ENCODE results near the gene STT3B.
A peak's percentile ranks its signal among the peaks of the same experiment; 100 is the strongest.

Gene STT3B

DNA sequence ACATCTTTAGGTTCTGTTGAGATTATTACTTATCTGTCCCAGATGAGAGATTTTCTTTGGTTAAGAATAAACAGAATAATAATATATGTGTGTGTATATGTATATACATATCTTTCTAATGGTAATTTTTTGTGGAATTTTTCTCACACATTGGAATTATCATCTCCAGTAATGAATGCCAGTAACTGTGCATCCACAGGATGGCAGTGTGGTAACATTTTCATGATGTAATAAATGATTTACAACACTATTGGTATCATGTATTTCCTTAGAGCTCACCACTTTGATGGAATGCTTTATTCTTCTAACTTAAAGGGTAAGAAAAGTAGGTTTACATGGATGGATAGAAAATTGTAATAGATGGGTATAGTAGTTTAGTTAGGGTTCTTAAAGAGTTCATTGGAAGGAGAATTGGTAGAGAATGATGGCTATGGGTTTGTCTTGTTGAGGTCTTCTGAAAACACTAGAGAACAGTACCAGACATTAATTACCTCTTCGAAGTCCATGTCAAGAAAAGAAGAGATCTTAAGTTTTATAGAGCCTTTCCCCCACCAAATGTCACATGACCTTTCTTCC is 78.1 kb downstream of the STT3B start:
- DNase-seq = peak; percentile 44 to 83

GRCh38 chr3:31613177-31613576 is 80.5 kb downstream of the STT3B start:
- no peak for DNase-seq

DNA sequence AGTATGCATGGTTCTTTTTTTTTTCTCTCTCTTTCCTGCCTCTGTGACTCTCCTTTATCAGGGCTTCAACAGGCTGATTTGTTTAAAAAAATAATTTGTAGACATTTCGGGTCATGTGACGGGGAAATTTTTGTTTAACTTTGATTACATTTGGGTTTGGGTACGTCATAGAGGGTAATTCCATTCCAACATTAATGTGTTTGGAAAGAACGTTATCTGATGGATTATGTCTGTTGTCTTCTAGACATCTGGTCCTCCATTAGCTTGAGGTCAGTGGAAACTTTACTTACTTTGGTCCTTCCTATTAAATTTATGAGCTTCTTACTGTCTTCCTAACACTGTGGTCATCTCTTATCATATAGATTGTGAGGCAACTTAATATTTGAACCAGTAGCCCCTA is 80.9 kb downstream of the STT3B start:
- DNase-seq = no peak

DNA sequence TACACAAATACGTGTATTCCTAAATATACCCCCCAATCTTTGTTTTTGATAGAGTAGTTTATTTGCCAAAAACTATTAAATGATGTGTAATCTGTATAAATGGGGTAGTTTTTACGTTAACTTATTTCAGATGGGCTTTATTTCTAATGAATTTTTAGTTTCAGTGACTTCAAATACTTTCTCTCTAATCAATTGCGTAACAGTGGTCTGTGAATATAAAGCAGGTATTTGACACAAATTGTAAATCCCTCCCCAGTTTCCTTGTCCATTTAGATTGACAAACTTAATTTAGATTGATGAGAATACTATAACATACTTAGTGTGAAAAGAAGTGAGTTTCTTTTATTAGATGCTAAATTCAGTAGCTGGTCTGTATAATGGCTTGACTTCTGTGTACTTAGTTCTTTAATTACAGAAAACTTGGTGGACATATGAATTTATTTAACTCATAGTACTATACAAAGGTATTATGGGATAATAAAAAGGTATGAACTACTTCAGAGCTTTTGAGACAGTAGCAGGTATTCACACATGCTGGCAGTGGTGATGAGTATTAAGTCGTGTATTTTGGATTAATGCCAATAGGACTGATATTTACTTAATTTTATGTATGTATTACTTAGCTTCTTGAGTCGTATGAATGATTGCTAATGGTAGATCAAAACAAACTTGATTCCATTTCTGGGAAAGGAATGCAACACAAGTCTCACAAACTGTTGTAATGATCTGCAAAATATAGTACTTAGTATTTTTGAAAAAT is 81.6 kb downstream of the STT3B start:
- no peak for DNase-seq

DNA sequence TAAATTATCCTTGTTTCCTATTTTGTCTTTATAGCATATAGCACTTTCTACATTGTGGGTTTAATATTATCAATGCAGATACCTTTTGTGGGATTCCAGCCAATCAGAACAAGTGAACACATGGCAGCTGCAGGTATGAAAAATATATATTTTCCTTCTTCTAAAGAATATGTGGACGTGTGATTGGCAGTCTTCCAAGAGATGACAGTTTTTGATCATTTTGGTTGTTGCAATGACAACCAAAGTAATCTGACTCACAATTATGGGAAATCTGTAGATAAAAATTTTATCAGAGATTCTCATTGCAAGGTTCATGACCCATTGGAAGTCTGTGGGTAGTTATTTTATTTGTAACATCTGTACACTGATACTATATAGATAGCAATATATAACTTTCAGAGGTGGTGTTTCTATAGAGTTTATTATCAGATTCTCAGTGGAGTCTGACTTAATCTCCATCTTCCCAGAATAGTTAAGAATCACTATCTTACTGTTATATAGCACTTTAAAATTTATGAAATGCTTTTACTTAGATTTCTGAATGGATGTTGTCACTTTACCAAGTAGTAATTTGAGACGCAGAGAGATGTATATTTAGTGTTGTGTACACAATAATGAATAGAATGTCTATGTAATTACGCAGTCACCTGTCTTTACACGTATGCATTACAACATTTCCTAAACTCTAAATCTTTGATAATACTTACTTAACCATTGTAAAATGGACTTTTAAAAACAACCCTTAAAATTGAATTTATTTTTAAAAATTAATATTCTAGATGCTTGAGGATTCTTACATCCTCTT is 82.5 kb downstream of the STT3B start:
- DNase-seq = no peak

DNA sequence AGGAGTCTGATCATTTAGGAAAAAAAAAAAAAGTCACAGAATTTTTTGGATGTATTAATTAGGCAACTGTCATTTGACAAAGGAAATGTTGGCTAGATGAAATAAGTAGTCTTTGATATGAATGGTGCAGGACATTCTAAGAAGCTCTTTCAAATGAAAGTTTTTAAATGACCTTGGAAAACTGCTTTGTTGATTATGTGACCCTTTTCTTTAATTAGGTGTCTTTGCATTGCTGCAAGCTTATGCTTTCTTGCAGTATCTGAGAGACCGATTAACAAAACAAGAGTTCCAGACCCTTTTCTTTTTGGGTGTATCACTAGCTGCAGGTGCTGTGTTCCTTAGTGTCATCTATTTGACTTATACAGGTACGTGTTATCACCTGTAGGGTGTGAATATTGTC is 84.0 kb downstream of the STT3B start:
- DNase-seq = no peak

DNA sequence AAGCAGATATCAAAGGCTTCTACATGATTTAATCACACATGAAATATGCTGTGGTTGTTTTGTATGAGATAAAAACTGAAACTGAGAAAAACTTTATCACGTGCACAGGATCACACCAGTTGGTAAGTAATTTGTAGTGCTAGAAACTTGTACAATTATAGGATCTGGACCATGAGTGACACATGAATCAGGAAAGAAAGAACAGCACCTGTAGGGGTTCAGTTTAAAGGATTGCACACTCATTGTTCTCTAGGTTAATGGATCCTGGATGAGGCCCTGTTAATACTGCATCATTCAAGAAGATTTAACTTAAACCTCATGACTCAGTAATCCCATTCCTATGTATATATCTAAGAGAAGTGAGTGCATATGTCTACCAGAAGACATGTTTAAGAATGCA is 87.9 kb downstream of the STT3B start:
- no peak for DNase-seq

GRCh38 chr3:31621314-31621713 is 88.6 kb downstream of the STT3B start:
- DNase-seq = no peak

- DNase-seq = no peak
Measured at GRCh38 chr3:31622636-31623288, 90.0 kb downstream of the STT3B start.

DNA sequence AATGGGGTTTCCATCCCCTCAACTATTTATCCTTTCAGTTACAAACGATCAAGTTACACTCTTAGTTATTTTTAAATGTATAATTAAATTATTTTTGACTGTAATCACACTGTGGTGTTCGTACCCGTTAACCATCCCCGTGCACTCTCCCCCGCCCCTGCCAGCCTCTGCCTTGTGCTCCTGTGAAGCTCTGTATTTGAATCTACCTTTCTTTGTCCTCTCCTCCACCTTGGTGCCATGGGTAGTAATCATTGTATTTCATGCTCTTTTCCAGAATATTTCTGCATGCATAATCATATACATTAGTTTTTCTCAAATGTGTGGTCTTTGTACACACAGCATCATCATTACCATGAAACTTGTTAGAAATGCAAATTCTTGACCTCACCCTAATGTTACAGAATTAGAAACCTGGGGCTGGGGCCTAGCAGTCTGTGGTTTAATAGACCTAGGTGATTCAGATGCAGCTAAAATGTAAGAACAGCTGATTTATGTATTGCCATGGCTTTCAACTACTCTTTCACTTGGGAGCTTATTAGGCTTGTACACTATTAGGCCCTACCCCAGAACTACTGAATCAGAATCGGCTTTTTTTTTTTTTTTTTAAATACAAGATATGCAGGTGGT is 91.5 kb downstream of the STT3B start:
- no peak for DNase-seq

GRCh38 chr3:31625358-31625757 is 92.6 kb downstream of the STT3B start:
- DNase-seq = no peak

DNA sequence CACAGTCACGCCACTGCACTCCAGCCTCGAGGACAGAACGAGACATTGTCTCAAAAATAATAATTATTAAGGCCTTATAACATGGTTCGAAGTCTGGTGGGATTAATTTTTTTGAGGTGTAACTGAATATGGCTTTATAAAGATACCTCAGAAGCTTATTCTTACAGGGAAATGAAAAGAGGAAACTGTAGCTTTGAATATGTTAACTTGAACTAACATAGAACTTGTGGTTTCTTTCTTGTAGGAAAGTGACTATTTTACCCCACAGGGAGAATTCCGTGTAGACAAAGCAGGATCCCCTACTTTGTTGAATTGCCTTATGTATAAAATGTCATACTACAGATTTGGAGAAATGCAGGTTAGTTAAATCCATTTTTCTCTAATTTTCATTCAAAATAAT is 96.3 kb downstream of the STT3B start:
- peak; percentile 17 to 27 for DNase-seq

GRCh38 chr3:31634476-31634875 is 101.8 kb downstream of the STT3B start:
- DNase-seq = no peak

- no peak for DNase-seq
Measured at GRCh38 chr3:31635545-31635944, 102.8 kb downstream of the STT3B start.

DNA sequence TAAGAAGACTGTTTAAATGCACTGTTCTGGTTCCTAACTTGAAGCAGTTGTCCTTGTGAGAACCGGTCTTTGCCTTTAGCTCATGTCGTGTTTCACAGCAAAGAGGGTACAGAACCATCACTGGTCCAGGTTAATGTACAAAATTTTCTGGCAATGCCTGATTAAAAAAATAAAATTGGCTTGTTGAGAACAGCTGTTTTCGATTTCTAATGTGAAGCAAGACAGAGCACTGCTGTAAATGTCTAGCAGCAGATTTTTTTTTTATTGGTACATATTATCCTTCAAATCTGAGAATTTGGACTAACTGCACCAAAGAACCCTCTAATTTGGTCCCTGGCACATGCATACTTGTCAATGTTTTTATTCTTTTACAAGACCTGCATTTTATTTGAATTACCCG is 103.3 kb downstream of the STT3B start:
- no peak for DNase-seq

DNA sequence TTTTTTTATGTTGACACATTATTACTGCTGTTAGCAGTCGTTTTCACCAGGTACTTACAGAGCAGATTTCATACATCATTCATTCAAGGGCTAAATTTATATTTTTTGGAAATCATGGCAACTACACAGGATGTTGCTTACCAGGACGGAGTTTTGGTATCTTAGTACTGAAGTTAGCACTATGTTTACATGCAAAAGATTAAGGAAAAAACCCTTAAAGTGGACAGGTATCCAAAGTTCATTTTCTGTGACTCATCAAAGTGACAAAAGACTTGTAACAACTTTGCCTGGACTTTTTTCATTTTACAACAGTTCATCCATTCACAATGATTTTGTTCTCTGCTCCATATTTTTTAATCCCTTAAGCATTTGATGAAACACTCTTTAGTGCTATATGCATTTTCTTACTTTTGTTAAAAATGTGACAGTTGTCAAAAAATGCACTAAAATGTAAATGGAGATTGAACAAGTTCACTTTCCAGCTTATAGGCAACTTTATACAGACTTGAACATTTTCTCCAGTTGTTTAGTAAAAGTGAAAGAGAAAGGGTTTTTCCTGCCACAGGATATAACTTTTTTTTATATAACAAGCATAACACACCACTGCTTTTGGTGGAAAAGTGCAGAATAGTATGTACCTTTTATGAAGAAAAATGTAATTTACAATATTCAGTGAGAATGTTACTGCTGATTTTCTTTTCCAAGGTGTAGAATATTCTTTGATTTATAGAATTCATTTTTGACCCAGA is 104.1 kb downstream of the STT3B start:
- DNase-seq = no peak

- DNase-seq = no peak
Measured at GRCh38 chr3:31639828-31640227, 107.1 kb downstream of the STT3B start.

DNA sequence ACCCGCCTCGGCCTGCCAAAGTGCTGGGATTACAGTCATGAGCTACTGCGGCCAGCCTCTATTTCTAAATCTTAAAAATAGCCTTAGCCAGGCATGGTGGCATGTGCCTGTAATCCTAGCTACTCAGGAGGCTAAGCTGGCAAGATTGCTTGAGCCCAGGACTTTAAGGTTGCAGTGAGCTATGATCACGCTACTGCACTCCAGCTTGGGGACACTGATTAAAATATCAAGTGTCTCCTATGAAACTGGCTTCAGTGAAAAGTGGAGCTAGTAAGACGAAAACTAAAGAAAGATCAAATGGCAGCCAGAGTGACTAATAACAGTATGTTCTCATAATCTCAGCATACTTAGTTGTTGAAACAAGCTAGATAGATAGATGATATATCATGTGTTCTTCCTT is 112.5 kb downstream of the STT3B start:
- DNase-seq = no peak

- DNase-seq = no peak
Measured at GRCh38 chr3:31648286-31648968, 115.7 kb downstream of the STT3B start.

- DNase-seq = no peak
Measured at GRCh38 chr3:31652296-31652695, 119.6 kb downstream of the STT3B start.

GRCh38 chr3:31653464-31653863 is 120.7 kb downstream of the STT3B start:
- DNase-seq = no peak

DNA sequence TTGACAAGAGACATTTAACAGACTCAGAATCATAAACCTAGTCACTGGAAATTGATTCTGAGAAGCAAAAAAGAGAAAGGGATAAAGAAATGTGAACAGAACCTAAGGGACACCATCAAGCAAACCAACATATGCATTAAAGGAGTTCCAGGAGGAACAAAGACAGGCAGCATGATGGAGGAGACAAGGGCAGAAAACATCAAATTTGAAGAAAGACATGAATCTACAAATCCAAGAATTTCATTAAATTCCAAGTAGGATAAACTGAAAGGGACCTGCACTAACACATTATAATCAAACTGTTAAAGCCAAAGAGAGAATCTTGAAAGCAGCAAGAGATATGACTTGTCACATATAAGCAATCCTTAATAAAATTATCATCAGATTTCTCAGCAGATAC is 122.3 kb downstream of the STT3B start:
- DNase-seq = no peak
